IPS-15b (cell line): Measurements from ENCODE around the gene XPC.
"Not testable (repeated sequence)": the region's sequence is repeated elsewhere in the genome, so short reads cannot be mapped to it uniquely, and the experiment has no call there.

Source experiments
- H3K27me3 ChIP-seq: one replicate; pipeline ENCODE4 v1.6.1; 2013; ENCODE audit warnings: low read length; ENCODE audit not compliant: control insufficient read depth, insufficient read depth
- H3K36me3 ChIP-seq: one replicate; pipeline ENCODE4 v1.6.1; 2013; ENCODE audit warnings: low read length; ENCODE audit not compliant: control insufficient read depth, insufficient read depth
- H3K4me1 ChIP-seq: one replicate; pipeline ENCODE4 v1.6.1; 2013; ENCODE audit warnings: mild to moderate bottlenecking, low read length; ENCODE audit not compliant: control insufficient read depth, insufficient read depth
- H3K4me3 ChIP-seq: one replicate; pipeline ENCODE4 v1.5.1; 2013; ENCODE audit warnings: low read depth, low read length
- H3K9ac ChIP-seq: one replicate; pipeline ENCODE4 v1.6.1; 2013; ENCODE audit warnings: low read depth, mild to moderate bottlenecking, low read length
- H3K9me3 ChIP-seq: one replicate; pipeline ENCODE4 v1.6.1; 2013; ENCODE audit warnings: mild to moderate bottlenecking, low read length; ENCODE audit not compliant: control insufficient read depth, insufficient read depth

Gene XPC

DNA sequence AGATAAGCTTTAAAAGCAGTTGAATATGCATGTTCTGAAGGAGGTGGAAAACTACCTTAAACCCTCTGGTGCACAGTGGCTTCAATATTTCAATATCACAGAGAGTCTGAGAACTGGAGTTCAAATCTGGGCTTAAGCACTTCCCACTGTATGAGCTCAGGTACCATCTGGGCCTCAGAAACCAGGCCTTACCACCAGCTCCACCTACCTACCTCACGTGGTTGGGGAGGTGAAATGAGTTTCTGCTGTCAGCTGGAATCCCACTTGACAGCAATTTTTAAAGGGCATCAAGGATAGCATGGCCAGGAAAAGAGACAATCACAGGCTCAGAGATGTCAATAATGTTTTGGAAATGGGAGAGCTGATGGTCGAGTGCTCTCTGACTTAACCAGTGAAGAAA lies 58.8 kb downstream of the XPC start:
- Histone ChIP-seq H3K9me3 (no peaks in the 10 kb centered on the region), H3K4me3 (no peak overlapping the region), H3K4me1 (peaks cover 17% of the 10 kb centered on the region), H3K9ac (no peak overlapping the region), H3K27me3 (no peaks in the 10 kb centered on the region), H3K36me3 (peaks cover 25% of the 10 kb centered on the region)

DNA sequence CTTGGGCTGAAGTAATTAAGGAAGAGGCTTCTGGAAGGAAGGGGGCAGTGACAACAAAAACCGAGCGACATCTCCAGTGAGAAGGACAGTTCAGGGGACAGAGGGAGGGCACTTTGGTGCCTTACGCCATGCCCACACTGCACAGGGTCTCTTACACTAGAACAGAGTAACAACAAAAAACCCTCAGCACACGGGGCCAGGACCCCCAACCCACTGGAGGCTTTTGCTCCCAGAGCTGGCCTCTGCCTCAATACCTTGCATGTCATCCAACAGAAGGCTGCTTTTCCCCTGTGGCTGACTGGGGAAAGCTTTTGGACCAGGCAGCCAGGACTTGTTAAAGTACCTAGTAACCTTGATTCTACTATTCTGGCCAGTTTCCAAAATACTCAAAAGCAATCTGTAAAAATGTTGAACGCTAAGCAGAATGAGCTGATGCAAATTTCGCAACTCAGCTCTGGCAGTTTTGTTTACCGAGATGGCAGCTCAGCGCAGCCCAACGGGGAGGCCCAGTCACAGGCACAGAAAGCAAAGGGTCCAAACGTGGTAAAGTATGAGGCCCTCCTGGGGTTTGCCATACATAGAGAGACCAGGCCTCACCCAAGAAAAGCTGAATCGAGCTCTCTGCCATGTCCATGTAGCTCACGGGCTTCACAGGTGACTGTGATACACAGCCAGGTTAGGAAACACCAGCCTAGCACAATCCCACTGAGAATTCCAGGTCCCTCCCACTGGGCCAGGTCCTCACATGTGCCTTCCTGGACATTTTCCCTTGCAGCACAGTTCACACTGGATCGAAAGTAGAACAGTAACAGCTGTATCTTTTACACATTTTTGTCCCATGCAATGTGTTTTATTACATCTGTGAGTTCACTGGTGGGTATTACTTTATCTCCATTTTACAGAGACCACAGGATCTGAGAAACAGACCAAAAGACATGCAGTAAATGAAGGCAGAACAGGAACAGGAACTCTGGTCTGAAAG lies 59.7 kb downstream of the XPC start:
- Histone ChIP-seq H3K9me3 (no peaks in the 10 kb centered on the region), H3K36me3 (peaks cover 28% of the 10 kb centered on the region), H3K4me3 (no peak overlapping the region), H3K4me1 (peaks cover 15% of the 10 kb centered on the region), H3K27me3 (no peaks in the 10 kb centered on the region), H3K9ac (no peak overlapping the region)

DNA sequence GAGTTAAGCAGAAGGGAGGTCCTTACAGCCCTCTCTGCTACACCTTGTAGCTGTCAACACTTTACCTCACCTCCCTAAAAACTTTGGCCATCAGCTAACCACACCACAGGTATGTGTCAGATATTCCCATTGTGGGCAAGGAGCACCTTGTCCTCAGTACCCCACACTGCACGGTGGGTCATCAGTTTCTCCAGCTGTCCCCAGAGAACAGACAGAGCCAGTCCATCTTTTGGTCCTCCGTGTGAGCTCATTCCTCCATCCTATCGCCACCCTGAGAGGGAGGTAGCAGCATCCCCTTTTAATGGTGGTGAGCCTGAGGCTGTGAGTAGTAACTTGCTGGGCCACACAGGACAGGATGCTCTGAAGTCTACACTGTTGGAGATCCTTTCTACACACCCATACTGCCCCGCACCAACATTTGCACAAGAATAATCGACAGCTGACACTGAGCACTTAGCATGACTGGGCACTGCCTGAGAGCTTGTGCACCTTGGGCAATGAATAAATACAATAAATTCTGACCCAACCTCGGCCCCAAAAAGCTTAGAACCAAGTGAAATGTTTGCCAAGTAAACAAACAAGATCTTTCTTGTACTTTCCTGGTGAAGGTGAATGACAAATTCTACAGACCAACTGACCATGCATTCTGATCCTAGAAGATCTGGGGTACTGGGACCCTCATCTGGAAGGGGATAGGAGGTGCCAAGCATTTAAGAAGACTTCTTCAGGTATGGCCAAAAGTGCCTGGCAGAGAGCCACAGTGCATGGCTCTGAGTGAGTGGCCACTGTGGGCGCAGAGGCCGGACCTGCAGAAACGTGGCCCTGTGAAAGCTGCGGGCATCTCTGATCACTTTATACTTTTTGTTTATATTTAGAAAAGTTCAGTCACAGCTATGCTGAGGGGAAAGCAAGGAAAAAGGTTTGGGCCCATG lies 60.7 kb downstream of the XPC start:
- H3K27me3 ChIP-seq = no peaks in the 10 kb centered on the region
- H3K9ac ChIP-seq = no peak overlapping the region
- no peak overlapping the region for H3K4me3 ChIP-seq
- peaks cover 33% of the 10 kb centered on the region for H3K36me3 ChIP-seq
- H3K4me1 ChIP-seq = peaks cover 8% of the 10 kb centered on the region
- no peaks in the 10 kb centered on the region for H3K9me3 ChIP-seq

DNA sequence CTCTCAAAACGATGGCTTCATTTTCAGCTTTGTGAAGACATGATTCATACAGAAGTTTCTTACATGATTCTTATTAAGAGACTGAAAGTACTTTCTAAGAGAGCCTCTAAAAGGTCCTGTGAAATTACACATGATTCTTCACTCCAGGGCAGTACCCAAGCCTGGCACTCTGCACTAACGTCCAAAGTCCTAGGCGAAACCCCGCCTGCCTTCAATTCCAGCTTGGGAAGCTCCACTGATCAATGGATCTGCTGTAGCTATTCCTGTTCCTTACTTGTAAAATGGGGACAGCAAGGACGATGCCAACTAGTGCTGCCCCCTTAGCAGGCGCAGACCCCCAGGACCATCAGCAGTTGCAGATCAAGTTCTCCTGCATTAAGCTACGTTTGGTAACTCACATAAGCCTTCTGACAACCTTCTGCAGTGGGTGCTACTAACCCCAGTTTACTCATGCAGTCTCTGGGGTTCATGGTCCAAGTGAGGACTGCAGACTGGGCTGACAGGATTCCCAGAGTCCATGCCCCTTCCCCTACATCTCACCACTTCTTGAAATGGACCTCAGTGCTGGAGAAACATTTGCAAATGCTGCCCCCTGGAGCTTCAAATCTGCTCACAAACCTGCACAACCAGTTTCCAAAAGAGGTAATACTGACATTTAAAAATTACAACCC lies 64.3 kb downstream of the XPC start:
- Histone ChIP-seq H3K36me3 (peaks cover 24% of the 10 kb centered on the region), H3K9ac (no peak overlapping the region), H3K4me1 (peaks cover 5% of the 10 kb centered on the region)

DNA sequence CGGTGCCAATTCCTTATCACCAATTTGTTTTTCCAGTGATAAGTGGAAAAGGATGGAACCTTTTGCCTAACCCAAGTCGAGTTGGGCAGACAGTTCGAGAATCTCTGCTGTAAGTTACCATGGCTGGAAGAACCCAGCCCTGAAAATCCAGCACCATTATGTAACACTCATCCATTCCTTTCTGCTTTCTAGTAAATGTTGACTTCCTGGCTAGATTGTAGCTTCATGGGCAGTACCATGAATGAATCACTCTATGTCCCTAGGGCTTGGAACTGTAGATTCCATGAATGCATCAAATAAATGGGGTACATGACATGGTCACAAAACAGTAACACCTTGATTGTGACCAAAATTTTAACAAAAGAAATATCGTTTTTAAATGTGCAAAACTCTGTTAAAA lies 67.7 kb downstream of the XPC start:
- Histone ChIP-seq H3K36me3 (peaks cover 17% of the 10 kb centered on the region), H3K9me3 (no peaks in the 10 kb centered on the region), H3K4me3 (no peak overlapping the region)

More for the DNA sequence above, 64.3 kb downstream of the XPC start:
- Histone ChIP-seq H3K27me3 (no peaks in the 10 kb centered on the region), H3K4me3 (no peak overlapping the region), H3K9me3 (no peaks in the 10 kb centered on the region)

DNA sequence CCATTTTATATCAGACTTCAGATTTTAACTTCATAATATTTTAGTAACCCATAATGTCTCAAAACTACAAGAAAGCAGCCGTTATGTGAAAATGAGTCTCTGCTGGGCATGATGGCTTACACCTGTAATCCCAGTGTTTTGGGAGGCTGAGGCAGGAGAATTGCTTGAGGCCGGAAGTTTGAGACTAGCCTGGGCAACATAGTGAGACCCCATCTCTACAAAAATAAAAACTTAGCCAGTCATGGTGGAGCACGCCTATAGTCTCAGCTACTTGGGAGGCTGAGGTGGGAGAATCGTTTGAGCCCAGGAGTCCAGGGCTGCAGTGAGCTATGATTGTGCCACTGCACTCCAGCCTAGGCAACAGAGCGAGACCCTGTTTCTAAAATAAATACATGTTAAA lies 68.6 kb downstream of the XPC start:
- not testable (repeated sequence) for H3K9ac ChIP-seq, H3K27me3 ChIP-seq, H3K9me3 ChIP-seq, H3K4me1 ChIP-seq, H3K4me3 ChIP-seq
- H3K36me3 ChIP-seq = peaks cover 11% of the 10 kb centered on the region

More for the DNA sequence above, 67.7 kb downstream of the XPC start:
- no peak overlapping the region for H3K9ac ChIP-seq
- no peaks in the 10 kb centered on the region for H3K27me3 ChIP-seq
- H3K4me1 ChIP-seq = no peaks in the 10 kb centered on the region

GRCh38 chr3:14097616-14098391 lies 80.6 kb downstream of the XPC start:
- H3K4me3 ChIP-seq = no peak overlapping the region
- H3K4me1 ChIP-seq = no peaks in the 10 kb centered on the region
- no peaks in the 10 kb centered on the region for H3K27me3 ChIP-seq

DNA sequence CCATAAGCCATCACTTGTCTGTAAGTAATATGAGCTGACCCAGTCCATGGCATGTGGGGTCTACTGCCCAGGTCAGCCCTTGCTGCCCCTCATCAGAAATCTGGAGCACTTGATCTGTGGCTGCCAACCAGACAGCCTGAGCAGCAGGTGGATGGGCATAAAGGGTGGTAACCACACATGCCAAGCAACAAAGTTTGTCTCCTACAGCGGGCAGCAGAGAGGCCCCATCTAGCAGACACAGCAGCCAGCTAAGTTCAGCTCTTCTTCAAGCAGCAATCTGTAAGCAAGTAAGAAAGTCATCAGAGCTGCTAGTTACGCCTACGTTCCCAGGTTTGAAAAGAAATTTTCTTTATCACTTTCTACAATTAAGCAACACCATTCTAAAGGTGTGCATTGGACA lies 81.7 kb downstream of the XPC start:
- no peak overlapping the region for H3K4me3 ChIP-seq
- no peaks in the 10 kb centered on the region for H3K36me3 ChIP-seq
- no peak overlapping the region for H3K9ac ChIP-seq
- H3K9me3 ChIP-seq = no peaks in the 10 kb centered on the region
- H3K27me3 ChIP-seq = no peaks in the 10 kb centered on the region
- peaks cover 5% of the 10 kb centered on the region for H3K4me1 ChIP-seq

More at GRCh38 chr3:14097616-14098391, 80.6 kb downstream of the XPC start:
- Histone ChIP-seq H3K36me3 (no peaks in the 10 kb centered on the region), H3K9me3 (no peaks in the 10 kb centered on the region), H3K9ac (no peak overlapping the region)
